Measurements from ENCODE around the gene HOXA9. TPM values are rescaled to one million over a fixed set of nuclear protein-coding genes. Genes with fewer than 3 reads are reported as not detected.

HOXA9 gene
- total RNA-seq: not detected in 2 replicates

DNA sequence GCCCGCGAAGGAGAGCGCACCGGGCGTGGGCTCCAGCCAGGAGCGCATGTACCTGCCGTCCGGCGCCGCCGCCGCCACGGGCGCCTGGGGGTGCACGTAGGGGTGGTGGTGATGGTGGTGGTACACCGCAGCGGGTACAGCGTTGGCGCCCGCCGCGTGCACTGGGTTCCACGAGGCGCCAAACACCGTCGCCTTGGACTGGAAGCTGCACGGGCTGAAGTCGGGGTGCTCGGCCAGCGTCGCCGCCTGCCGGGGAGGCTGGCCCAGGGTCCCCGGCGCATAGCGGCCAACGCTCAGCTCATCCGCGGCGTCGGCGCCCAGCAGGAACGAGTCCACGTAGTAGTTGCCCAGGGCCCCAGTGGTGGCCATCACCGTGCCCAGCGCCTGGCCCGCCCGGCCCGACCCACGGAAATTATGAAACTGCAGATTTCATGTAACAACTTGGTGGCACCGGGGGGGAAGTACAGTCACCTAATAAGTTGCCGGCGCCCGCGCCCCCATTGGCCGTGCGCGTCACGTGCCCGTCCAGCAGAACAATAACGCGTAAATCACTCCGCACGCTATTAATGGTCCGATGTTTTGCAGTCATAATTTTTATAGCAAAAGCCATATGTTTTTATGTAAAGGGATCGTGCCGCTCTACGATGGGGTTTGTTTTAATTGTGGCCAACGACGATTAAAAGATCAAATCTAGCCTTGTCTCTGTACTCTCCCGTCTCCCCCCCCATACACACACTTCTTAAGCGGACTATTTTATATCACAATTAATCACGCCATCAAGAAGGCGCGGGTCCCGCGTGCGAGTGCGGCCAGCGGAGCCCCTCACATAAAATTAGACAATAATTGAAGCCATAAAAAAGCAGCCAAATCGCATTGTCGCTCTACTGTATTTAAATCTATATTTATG lies at the start of gene HOXA9:
HOXA9 (minus strand) TSS at position 449 of the 907 bp plus-strand sequence; CDS start at position 369, 80 bp downstream.

DNA sequence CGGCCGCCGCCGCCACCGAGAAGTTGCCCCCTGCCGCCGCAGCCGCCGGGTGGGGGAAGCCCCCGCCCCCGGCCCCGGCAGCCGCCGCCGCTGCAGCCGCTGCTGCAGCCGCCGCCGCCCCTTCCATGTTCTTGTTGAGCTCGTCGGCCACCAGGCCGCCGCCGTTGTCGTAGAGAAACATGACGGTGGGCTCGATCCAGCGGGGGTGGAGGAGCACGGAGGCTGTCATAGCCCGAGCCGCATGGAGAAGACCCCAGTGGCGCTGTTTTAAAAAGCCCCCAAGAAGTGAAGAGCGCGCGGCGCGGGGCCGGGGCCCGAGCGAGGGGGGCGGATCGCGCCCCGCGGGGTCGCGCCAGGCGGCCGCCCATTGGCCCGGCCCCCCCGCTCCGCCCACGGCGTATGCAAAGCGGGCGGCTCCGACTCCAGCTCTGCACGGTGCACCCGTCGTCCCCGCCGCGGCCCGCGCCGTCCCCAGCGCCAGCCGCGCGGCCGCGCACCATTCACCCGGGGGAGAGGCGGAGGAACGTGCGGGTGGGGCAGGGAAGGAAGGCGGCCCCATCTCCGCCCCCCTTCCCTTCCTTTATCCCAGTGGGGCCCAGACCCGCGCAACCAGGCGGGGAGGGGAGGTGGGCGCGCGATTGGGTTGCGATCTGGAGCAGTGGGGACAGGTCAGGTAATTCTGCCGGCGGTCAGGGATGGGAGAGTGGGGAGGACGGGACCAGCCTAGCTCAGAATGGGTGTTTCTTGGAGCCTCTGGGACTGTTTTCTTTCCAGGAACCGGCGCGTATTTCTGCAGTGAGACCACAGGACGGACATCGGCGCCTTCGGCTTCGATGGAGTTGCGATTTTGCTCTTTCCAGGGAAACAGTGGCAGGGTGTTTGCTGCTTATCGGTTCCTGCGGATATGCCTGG lies 34.8 kb upstream of the HOXA9 start, which contains the start of gene HOXA13:
HOXA13 (minus strand) TSS at position 243 of the 912 bp plus-strand sequence; CDS start at position 229, 14 bp downstream.

DNA sequence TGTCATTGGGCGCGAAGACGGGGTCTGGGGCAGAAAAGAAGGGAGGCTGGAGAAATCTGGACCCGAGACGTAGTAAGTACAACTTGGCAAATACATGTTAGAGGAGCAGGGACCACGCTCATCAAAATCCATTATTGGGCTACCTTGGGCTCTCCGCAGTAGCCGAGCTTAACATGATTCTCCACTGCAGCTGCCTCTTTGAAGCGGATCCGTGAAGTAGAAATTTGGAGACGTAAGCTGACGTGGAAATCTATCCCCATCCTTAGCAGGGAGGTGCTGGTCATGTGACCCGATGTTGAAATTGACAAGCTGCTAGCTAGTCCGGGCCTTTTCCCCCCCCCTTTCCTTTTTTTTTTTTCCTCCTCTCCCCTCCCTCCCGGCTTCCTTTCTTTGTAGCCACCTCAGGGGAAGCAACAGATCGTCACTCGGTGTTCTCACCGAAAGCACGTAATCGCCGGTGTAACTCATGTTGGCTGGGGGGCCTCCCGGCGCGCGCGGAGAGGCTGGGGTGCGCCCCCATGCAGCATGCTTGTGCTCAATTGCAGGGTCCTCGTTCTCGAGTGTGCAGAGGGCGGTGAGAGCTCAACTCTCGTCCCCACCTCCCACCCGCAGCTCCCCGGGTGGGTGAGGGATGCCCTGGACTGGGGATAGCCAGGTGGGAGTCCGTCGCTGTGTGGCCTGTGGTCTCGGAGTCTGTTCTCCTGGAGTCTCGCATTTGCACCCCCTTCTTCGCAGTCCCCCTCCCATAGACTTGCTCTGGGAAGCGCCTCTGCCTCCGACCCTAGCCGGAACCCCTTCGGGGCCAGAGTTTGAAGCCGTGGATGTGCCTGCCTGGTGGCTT lies 19.9 kb upstream of the HOXA9 start, which contains the start of gene HOXA11:
HOXA11 (minus strand) TSS at position 220 of the 841 bp plus-strand sequence; CDS start at position 132, 88 bp downstream.

DNA sequence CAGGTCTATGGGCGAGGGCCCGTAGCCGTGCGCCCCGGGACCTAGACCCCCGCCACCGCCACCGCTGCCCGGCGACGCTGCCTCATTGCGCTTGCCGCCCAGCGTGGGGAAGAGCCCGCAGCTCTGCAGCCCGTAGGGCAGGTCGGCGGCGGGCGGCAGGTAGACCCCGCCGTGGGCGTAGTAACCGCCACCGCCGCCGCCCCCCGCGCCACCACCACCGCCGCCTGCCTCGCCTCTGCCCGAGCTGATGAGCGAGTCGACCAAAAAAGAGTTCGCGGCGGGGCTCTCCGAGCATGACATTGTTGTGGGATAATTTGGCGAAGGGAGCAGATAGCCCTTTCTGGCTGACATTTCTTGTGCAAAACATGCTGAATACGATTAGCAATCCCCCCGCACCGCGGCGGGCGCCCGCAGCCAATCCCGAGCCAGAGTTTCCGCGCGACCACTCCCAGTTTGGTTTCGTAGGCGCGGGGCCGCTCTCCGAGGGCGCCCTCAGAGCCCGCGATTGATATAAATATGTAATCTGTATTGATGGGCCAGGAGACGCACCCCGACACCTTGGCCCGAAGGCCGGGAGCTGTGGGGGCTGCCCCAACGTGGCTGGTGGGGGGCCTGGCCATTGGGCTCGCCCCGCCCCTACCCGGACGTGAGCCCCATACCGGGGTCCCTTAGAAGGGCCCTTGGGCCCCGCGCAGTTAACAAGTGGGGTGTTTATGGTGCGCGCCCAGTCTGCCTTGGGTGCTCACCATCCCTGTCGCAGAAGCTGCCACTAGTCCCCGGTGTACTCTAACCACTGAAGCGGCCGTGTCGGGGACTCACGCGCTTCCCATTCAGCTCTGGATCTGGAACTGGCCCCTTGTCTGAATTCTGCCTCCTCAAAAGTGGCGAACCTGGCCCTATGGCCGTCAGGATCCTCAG lies 8.9 kb upstream of the HOXA9 start, which contains the start of gene HOXA10:
HOXA10 (minus strand) TSS at position 365 of the 918 bp plus-strand sequence; CDS start at position 351, 14 bp downstream.

DNA sequence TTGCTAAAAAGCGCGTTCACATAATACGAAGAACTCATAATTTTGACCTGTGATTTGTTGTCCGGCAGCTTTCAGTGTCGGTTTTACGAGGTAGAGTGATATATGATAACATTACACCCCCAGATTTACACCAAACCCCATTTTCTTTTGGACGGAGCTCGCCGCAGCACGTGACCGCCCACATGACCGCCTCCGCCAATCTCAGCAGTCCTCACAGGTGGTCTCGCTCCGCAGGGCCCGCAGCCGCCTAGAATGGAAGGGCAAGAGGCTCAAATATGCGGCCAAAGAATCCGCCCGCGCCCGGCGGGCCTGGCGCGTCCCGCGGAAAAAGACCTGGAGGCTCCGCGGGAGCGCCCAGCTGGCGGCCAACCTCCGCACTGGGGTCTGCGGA lies 8.8 kb downstream of the HOXA9 start, which contains the start of gene HOXA7:
HOXA7 (minus strand) TSS at position 168 of the 391 bp plus-strand sequence; CDS start at position 38, 130 bp downstream.

DNA sequence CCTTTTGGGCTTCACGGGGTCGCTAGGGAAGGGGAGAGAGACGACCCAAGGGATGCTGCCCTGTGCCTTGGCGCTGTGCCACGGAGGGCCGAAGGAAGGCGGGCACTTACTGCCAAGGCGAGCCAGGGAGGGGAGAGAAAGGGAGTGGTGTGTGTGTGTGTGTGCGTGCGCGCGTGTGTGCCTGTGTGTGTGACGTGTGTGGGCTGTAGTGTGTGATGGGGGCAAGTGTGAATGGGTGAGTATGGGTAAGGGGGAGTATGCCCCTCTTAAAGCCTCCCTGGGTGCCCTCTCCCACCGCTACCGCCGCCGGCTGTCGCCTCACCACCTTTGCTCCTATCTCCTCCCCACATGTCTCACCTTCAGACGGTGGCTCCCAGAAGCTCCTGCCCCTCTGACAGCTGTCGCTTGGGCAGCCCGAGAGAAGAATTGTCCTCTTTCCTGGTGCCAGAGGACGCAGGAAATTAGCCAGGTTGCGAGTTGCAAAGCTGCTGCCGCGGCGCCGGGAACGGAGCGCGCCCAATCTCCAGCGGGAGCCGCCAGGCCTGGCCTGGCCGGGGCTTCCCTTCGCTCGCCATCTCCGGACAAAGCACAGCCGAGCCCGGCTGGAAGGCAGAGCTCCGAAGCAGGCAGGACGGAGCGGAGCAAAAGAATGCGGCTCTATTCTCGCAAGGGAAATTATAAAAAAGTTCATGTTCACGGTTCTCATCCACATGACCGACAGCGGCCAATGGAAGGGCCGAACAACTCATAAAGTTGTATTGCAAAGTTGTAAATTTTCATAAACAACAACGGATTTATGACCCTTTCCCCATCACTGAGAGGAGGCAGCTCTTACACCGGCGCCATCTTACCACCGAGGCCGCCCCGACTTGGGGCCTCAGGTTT lies 13.2 kb downstream of the HOXA9 start, which contains the start of gene HOXA3:
HOXA3 (minus strand) TSS at position 653 of the 885 bp plus-strand sequence. CDS start 41,943 bp downstream, outside the sequence.

DNA sequence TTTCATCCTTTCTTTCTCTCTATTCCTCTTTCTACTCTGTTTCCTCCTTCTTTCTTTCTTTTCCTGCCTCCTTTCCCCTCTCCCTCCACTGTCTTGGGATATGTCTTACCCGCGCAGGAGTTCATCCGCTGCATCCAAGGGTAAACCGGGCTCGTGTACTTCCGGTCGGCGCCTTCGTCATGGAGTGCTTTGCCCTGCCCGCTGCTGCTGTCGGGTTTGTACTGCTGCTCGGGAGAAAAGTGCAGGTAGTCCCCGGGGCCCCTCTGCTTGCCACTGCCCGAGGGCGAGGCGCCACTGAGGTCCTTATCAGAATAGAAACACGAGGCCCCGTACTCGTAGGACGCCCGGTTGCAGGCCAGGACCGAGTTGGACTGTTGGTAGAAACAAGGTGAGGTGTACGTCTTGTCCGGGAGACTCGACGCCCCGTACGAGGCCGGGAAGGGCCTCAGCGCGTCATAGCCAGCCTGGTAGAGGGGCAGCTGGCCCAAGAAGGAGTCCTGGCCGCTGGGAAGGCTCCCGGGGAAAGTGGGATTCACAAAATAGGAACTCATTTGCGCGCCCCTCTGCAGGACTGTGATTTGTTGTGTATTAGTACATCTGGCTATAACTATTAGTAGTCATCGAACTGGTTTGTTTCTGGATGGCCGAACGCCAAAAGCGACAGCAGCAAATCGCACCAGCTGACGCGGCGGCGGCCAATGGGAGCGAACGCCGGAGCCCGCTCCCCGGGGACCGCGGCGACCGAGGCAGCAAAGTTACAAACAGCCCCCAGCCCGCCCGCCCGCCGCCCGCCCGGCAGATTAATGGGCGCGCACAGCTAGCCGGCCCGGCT lies 17.9 kb downstream of the HOXA9 start, which contains the start of gene HOXA6:
HOXA6 (minus strand) TSS at position 576 of the 832 bp plus-strand sequence; CDS start at position 551, 25 bp downstream.

DNA sequence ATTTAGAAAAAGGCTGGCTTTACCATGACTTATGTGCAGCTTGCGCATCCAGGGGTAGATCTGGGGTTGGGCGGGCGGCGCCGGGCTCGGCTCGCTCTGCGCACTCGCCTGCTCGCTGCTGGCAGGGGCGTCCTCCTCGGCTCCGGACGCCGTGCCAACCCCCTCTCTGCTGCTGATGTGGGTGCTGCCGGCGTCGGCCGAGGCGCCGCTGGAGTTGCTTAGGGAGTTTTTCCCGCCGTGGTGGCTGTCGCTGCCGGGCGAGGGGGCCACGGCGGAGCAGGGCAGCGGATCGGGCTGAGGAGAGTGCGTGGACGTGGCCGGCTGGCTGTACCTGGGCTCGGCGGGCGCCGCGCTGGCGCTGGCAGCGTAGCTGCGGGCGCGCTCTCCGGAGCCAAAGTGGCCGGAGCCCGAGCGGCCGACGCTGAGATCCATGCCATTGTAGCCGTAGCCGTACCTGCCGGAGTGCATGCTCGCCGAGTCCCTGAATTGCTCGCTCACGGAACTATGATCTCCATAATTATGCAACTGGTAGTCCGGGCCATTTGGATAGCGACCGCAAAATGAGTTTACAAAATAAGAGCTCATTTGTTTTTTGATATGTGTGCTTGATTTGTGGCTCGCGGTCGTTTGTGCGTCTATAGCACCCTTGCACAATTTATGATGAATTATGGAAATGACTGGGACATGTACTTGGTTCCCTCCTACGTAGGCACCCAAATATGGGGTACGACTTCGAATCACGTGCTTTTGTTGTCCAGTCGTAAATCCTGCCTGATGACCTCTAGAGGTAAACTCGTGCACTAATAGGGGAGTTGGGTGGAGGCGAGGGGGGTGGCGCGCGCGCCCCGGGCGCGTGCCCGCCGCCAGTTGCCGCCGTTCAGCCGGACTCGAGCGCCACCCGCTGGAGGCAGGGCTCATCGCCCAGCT lies 22.1 kb downstream of the HOXA9 start, which contains the start of gene HOXA5:
HOXA5 (minus strand) TSS at position 659 of the 927 bp plus-strand sequence; CDS start at position 585, 74 bp downstream.

DNA sequence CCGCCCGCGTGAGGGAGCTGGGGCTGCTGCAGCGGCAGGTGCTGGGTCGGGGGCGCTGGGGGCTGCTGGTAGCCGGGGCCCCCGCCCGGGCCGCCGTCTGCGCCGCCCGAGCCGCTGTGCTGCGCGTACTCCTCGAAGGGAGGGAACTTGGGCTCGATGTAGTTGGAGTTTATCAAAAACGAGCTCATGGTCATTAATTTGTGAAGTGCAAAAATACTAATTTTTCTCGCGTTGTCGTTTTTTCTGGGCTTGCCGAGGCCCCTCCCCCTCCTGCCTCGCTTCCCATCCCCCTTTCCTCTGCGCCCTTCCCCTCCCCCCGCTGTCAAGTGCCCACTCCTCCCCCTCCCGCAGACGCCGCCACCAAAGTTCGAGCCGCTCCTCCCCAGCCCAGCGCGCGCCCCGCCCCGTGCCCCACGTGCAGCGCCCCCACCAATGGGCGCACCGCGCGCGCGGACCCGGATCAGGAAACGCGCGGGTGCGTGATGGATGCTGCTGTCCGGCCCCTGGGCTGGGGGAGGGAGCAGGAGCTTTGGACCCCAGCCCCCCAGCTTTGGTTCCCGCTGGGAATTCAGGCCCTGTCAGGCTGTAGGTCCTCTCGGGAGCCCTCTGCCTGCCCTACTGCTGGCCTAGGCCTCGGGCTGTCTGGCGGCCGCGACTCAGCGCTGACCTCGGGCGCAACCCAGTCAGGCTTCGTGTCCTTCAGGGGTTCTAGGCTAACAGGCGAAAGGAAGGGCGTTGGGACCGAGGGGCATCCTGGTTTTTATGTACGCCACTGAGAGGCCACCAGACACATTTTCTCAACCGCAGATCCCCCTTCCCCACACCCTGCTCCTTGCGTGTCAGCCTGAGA lies 34.6 kb downstream of the HOXA9 start, which contains the start of gene HOXA4:
HOXA4 (minus strand) TSS at position 218 of the 850 bp plus-strand sequence; CDS start at position 194, 24 bp downstream.

Other genes with a start within 250 kb of the HOXA9 start
- gene HOXA1, start 69.5 kb downstream of the HOXA9 start, total RNA-seq: 0.07 and 0.68 TPM in 2 replicates
- not detected in 2 replicates for gene HOXA2, start 62.9 kb downstream of the HOXA9 start, total RNA-seq
- not detected in 2 replicates for gene HOXA4, start 34.8 kb downstream of the HOXA9 start, total RNA-seq
- gene HOXA5, start 21.9 kb downstream of the HOXA9 start, total RNA-seq: not detected in 2 replicates
- not detected in 2 replicates for gene HOXA6, start 17.8 kb downstream of the HOXA9 start, total RNA-seq
- gene HOXA3, start 13.0 kb downstream of the HOXA9 start, total RNA-seq: not detected in 2 replicates
- gene HOXA7, start 8.9 kb downstream of the HOXA9 start, total RNA-seq: not detected in 2 replicates
- gene HOXA10, start 8.8 kb upstream of the HOXA9 start, total RNA-seq: not detected in 2 replicates
- not detected in 2 replicates for gene HOXA11, start 19.7 kb upstream of the HOXA9 start, total RNA-seq
- gene HOXA13, start 34.6 kb upstream of the HOXA9 start, total RNA-seq: not detected in 2 replicates
- not detected in 2 replicates for gene EVX1, start 77.3 kb upstream of the HOXA9 start, total RNA-seq